Measurements from ENCODE around the gene CHCT1. TPM values are rescaled to one million over a fixed set of nuclear protein-coding genes. Genes with fewer than 3 reads are reported as not detected.
"Not testable (repeated sequence)": the region's sequence is repeated elsewhere in the genome, so short reads cannot be mapped to it uniquely, and the experiment has no call there.

Gene CHCT1
- total RNA-seq, 1 donor from 2014 or later, result not detected

- not testable (repeated sequence) for ATAC-seq; DNase-seq (ENCODE audit: low spot score)
- intact Hi-C loops (cut with DNase I), result loop anchor here (10.0 kb wide), 1 partner anchor 289 kb away; the partner anchor contains the start of gene CA4
Measured at GRCh38 chr17:60433021-60433997, 11.0 kb downstream of the CHCT1 start.

DNA sequence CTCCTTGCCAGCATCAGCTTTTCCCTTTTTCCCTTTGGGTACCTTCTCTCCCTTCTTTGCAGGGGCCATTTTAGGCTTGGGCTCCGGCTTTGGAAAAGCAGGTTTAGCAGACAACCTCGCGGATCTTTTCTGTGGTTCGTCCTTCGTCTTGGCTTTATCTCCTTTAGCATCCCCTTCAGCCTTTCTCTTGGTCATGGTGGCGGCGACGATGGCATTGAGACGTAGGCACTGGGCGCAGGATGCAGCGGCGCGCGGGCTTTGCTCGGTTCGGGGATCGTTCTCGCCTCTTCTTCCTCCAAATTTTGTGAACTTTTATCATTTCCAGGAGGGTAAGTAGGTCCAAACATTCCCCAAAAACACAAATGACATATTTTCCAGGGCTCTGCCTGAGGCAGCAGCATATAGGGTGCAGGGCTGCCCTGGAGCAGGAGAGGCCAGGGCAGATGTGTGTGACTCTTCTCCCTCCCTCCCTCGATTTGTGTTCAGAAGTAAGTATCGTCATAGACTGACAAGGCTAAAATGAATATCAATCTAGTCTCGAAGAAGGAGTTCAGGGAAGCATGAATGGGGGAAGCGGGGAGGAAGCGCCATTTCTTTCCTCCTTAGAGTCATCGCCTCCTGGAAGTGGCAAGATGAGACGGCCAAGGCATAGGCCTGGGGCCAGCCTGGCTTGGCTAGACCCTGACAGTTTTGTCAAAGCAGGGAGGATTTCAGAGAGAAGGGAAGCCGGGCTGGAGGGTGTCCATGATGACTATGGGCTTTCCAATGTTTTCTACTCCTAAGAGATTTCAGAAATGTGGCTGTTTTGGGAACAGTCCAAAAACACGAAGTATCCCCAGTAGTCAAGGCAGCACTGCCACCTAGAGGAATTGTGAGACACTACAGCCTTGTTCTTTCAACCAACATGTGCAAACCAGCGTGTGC, 13.2 kb downstream of the CHCT1 start:
- intact Hi-C loops (cut with DNase I), result loop anchor here (10.0 kb wide), 1 partner anchor 291 kb away; the partner anchor contains the start of gene CA4
- ATAC-seq (peak; percentile 93), DNase-seq (ENCODE audit: low spot score) (peak; percentile 82)

DNA sequence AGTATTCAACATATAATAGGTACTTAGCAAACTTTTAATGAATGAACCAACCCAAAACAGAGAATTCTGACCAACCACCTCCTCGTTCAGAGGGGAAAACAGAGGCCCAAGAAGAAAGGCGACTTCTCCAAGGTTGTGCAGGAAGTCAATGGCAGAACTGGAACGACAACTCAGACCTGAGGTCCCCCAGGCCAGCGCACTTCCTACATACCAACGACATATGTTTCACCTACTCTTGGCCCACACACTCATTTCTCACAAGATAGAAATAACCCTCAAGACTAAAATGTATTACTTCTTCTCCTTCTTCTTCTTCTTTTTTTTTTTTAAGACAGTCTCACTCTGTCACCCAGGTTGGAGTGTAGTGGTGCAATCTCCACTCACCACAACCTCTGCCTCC, 14.4 kb downstream of the CHCT1 start:
- intact Hi-C loops (cut with DNase I), result loop anchor here (10.0 kb wide), 1 partner anchor 292 kb away; the partner anchor contains the start of gene CA4
- DNase-seq (ENCODE audit: low spot score) (no peak), ATAC-seq (no peak)

DNA sequence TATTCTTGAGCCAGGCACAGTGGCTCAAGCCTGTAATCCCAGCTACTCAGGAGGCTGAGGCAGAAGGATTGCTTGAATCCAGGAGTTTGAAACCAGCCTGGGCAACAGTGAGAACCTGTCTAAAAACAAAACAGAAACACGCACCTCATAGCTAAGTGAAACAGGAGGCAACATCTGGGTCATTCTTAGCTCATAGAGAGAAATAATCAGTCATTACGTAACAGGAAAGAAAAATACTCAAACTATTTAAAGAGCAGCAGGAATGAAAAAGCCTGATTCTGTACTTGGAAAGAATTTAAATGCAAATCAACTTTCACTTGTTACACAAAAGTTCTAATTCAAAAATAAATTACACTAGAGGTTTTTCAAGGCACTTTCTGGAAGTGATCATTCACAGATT, 17.2 kb downstream of the CHCT1 start:
- intact Hi-C loops (cut with DNase I), result loop anchor here (10.0 kb wide), 1 partner anchor 295 kb away; the partner anchor contains the start of gene CA4
- DNase-seq (ENCODE audit: low spot score) (no peak), ATAC-seq (no peak)

GRCh38 chr17:60442271-60443173, 20.2 kb downstream of the CHCT1 start:
- intact Hi-C loops (cut with DNase I), result no loop called here
- ATAC-seq, result peak; percentile 89
- DNase-seq (ENCODE audit: low spot score), result no peak

- DNase-seq (ENCODE audit: low spot score) (no peak), ATAC-seq (no peak)
- intact Hi-C loops (cut with DNase I), result no loop called here
Measured at GRCh38 chr17:60443713-60444112, 21.4 kb downstream of the CHCT1 start.

DNA sequence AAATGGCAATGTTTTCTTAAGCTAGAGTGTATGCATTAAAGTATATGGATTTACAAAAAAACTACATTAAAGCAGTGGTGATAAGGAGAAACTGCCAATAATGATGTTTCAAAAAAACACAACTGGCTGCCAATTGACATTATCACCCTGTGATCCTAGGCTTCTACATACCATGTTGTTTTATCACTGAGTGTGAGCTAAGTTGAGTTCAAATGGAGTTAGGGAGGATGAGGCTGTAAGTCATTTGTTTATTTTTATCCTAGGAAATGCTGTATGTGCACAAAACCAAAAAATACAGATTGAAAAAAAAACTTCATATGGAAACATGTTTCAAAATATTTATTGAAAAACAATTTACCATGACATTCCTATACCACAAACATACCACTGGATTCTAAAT, 22.9 kb downstream of the CHCT1 start:
- no peak for DNase-seq (ENCODE audit: low spot score)
- ATAC-seq, result no peak
- intact Hi-C loops (cut with DNase I), result no loop called here

GRCh38 chr17:60447375-60447774, 25.1 kb downstream of the CHCT1 start:
- no peak for DNase-seq (ENCODE audit: low spot score)
- intact Hi-C loops (cut with DNase I), result no loop called here
- no peak for ATAC-seq

- DNase-seq (ENCODE audit: low spot score) (no peak), ATAC-seq (no peak)
- intact Hi-C loops (cut with DNase I), result no loop called here
Measured at GRCh38 chr17:60451071-60451470, 28.8 kb downstream of the CHCT1 start.

GRCh38 chr17:60451965-60452364, 29.7 kb downstream of the CHCT1 start:
- ATAC-seq (no peak), DNase-seq (ENCODE audit: low spot score) (no peak)
- intact Hi-C loops (cut with DNase I), result no loop called here

- ATAC-seq (no peak), DNase-seq (ENCODE audit: low spot score) (no peak)
- intact Hi-C loops (cut with DNase I), result no loop called here
Measured at GRCh38 chr17:60455378-60455777, 33.1 kb downstream of the CHCT1 start.

- intact Hi-C loops (cut with DNase I), result no loop called here
- ATAC-seq, result no peak
- no peak for DNase-seq (ENCODE audit: low spot score)
Measured at GRCh38 chr17:60457148-60457547, 34.9 kb downstream of the CHCT1 start.

- DNase-seq (ENCODE audit: low spot score) (no peak), ATAC-seq (no peak)
- intact Hi-C loops (cut with DNase I), result no loop called here
Measured at GRCh38 chr17:60461584-60461983, 39.3 kb downstream of the CHCT1 start.

- no peak for ATAC-seq
- intact Hi-C loops (cut with DNase I), result no loop called here
- DNase-seq (ENCODE audit: low spot score), result no peak
Measured at GRCh38 chr17:60463157-60463835, 41.0 kb downstream of the CHCT1 start.

- intact Hi-C loops (cut with DNase I), result no loop called here
- no peak for ATAC-seq
- DNase-seq (ENCODE audit: low spot score), result no peak
Measured at GRCh38 chr17:60464343-60464742, 42.1 kb downstream of the CHCT1 start.

DNA sequence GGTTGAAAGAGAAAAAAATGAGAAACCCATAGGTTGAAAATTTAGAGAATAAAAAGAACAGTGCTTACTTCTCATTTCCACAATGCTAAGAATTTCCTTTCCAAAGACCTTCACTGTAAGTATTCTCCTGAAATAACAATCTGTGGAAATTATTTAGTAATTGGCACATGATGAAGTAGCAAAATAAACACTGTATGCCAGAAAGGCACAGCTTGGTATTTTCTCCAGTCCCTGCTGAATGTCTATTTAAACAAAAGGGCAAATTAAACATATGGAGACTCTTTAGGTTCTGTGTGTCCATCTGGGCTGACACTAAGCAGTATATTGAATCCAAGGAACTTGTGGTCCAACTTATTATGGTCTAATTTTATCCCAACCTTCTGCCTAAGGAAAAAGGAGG, 46.1 kb downstream of the CHCT1 start:
- intact Hi-C loops (cut with DNase I), result no loop called here
- DNase-seq (ENCODE audit: low spot score) (no peak), ATAC-seq (no peak)

DNA sequence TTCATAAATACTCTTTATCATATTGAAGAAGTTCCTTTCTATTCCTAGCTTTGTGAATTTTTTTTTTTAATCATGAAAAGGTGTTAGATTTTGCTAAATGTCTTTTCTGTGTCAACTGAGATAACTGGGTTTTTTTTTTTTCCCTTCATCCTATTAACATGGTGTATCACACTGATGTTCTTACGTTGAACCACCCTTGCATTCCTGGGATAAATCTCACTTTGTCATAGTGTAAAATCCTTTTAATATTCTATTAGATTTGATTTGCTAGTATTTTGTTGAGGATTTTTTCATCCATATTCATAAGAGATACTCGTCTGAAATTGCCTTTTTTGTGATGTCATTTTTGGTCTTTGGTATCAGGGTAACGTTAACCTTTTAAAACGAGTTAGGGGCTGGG, 49.2 kb downstream of the CHCT1 start:
- no peak for DNase-seq (ENCODE audit: low spot score)
- intact Hi-C loops (cut with DNase I), result no loop called here

DNA sequence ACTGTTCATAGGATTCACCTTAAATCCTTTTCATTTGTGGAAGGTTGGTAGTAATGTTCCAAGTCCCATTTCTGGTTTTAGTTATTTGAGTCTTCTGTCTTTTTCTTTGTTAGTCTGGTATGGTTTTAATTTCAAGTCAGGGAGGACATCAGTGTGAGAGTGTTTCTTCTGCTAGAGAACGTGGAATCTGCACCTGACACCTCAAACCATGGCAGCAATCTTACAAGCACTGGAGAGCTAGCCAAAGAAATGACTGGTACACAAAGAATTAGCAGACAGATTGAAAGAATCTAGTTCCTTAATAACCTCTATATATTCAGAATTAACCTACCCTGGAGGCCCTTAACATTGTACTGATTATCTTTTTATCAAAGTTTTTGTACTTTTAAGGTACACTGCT, 50.2 kb downstream of the CHCT1 start:
- ATAC-seq (no peak), DNase-seq (ENCODE audit: low spot score) (no peak)
- intact Hi-C loops (cut with DNase I), result no loop called here

More for the DNA sequence above, 49.2 kb downstream of the CHCT1 start:
- ATAC-seq, result no peak
